HG03354 (cell line): Measurements from ENCODE around the gene RNF4.
"Not testable (repeated sequence)": the region's sequence is repeated elsewhere in the genome, so short reads cannot be mapped to it uniquely, and the experiment has no call there.

Source experiments
- ATAC-seq: cut with Tn5 transposase; IDR thresholded peaks from one replicate; pipeline ENCODE4 v1.9.1; 2021; ENCODE audit warnings: mild to moderate bottlenecking; ENCODE audit not compliant: unreplicated experiment, poor library complexity, severe bottlenecking

Gene RNF4

GRCh38 chr4:2468456-2469191 lies at the start of gene RNF4:
Gene RNF4 (plus strand): TSS chr4:2469106. CDS start chr4:2490494, 21,388 bp downstream.
- peak; percentile 81 for ATAC-seq

DNA sequence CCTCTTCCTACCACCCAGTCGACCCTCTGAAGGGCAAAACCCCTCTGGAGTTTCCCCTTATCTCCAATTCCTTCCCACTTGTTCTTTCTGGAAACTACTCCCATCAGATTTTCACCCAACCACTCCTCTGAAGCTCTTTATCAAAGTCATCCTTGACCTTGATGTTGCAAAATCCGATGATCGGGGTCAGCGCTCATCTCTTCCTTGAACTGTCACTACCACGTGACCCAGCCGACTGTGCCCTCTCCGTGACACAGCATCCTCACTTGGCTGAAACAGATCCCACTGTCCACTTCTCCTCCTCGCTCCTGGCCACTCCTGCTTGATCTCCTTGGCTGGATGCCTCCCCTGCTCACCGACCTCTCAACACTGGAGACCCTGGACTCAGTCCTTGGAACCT lies 49.1 kb upstream of the RNF4 start:
- ATAC-seq: no peak

GRCh38 chr4:2421928-2422327 lies 47.0 kb upstream of the RNF4 start:
- no peak for ATAC-seq

DNA sequence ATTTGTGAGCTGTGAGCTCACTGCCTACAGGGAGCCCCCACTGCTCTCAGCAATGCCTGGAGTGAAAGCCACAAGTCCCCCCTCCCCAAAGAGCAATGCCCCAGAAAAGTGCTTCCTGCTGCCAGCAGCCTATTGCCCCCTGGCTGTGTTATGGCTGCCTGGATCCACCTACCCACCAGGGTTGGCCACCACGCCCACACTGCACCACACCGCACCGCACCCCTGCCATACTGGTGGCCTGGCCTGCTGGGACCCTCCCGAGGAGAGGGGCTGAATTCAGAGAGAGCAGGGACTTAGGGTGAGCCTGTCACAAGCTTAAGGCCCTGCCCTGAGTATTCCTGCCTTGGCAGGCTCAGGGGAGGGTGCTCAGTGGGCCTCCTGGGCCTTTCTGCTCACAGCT lies 45.8 kb upstream of the RNF4 start:
- no peak for ATAC-seq

- no peak for ATAC-seq
Observed at GRCh38 chr4:2423695-2424094, 45.2 kb upstream of the RNF4 start.

- ATAC-seq: no peak
Observed at GRCh38 chr4:2424581-2424980, 44.3 kb upstream of the RNF4 start.

DNA sequence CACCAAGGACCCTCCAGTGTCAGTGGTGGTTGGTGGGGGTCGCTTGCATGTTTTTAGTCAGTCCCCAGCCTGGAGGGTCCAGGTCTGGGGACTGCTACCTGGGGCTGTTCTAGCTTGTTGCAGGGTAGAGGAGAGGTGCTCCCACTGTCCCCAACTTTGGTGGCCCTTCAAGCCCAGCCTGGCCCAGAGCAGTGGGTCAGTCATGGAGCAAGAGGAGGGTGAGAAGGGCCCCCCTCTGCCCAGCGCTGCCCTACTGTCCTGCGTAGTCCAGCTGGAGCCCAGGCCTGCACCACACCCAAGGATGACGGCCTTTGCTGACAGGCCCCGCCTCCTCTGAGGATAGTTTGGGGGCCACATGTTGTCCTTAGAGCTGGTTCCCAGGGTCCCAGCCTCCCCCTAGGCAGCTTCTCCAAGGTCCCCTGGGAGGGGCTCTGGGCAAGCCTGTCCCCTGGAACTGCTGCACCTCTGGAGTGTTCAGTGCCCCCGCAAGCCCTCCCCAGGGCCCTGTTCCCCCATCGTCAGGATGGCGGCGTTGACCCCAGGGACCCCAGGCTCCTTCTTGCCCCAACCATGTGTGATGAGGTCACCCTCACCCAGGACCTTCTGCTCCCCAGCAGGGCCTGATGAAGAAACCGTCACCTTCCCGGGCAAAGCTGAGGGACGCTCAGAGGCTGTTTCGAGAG lies 43.4 kb upstream of the RNF4 start:
- no peak for ATAC-seq

DNA sequence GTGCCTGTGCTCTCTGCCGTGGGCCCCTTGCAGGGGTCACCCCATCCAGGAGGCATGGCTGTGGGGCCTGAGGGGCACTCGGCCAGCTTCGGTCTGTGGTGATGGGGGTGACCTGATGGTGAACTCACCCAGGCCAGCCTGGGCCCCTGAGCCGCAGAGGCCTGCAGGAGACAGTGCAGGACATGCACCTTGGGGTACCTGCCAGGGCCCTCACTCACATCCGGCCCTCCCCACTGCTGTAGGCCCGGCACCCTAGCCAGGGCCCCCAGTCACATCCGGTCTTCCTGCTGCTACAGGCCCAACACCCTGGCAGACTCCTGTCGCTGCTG lies 42.9 kb upstream of the RNF4 start:
- no peak for ATAC-seq

DNA sequence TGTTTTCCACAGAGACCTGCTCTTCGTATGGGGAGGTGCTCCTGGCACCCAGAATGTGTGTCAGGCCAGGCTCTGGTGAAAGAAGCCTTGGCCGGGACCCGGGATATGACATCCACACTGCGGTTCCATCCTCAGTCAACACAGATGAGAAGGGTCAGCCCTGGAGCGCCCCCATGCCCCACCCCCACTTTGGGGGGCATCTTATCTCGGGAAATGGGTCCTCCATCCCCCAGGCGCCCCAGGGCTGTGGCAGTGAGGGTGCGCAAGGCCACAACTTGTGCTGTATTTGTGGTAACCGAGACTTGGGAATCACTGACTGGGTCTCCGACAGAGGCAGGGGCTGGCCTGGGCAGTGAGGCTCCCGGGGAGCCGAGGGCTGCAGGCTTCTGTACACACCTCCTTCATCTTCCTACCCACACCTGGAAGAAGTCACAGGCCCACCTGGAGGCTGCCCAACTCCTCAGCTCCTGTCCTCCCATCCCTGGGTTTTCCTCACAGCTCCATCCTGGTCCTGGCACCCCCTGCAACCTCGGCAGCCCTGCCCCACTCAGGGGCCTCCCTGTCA lies 42.1 kb upstream of the RNF4 start:
- ATAC-seq: no peak

DNA sequence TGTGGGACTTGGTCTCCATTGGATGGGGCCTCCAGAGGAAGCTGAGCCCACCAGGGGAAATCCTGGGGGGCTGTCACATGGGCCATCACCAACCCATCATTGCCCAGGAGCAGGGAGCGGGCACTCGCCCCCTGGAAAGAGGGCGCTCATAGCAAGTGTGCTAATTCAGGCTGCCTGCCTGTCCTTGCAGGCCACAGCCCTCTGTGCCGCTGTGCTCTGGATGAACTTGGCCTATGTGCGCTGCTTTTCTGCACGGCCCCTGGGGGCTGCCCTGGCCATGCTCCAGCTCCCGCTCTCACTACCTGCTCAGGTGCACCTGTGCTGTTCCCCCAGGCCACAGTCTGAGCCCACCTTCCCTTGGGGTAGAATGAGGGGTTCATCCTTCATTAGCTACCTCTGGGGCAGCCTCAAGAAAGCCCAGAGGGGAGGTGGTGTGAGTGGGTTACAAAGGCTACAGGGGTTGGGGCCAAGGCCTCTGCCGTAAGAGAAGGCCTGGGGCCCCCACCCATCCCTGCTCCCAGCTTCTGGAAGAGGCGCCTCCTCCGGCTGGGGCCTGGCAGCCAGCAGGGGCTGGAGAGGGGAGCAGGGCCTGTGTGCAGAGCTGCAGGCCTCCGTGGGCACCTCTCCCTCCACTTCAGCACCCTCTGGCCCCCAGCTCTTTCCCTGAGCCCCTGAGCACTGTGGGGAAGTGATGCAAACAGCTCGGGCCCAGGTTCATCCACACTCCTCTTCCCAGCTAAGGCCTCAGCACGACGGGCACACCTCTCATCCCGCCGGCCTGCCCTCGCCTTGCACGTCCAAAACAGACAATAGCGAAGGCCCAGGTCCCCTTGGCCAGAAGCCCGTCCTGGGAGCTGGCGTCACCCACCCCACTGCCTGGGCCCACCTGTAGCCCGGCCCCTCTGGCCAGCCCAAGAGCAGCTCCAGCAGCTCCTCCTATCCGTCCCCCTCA lies 41.2 kb upstream of the RNF4 start:
- ATAC-seq: no peak

GRCh38 chr4:2428496-2429213 lies 40.3 kb upstream of the RNF4 start:
- ATAC-seq: no peak

DNA sequence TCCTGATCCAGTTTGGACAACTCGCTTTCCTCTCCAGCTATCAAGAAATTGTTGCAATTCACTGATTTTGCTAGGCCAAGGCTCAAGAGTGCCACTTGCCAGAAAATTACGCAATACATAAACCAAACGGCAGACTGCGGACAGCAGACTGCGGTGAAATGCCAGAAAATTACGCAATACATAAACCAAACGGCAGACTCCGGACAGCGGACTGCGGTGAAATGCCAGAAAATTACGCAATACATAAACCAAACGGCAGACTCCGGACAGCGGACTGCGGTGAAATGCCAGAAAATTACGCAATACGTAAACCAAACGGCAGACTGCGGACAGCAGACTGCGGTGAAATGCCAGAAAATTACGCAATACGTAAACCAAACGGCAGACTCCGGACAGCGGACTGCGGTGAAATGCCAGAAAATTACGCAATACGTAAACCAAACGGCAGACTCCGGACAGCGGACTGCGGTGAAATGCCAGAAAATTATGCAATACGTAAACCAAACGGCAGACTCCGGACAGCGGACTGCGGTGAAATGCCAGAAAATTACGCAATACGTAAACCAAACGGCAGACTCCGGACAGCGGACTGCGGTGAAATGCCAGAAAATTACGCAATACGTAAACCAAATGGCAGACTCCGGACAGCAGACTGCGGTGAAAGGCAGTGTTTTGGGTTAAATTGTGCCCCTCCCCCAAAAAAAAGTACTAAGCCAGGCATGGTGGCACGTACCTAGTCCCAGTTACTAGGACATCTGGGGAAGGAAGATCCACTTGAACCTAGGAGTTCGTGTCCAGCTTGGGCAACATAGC lies 38.8 kb upstream of the RNF4 start:
- ATAC-seq: not testable (repeated sequence)

DNA sequence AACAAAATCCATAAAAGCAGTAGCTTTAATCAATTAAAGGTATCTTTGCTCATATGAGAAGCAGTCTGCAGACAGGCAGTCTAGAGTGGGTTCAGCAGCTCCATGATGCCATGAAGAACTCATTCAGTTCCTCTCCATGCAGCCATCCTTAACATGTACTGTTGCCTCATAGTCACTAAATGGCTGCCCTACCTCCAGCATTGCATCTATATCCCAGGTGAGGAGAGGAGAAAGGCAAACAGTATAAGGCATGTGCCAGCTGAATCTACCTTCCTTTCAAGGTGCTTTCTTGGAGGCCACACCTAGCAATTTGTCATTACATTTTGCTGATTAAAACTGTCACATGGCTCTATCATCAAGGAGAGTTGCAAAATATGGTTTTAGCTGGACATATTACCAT lies 36.9 kb upstream of the RNF4 start:
- ATAC-seq: no peak

GRCh38 chr4:2432991-2433530 lies 35.8 kb upstream of the RNF4 start:
- no peak for ATAC-seq

DNA sequence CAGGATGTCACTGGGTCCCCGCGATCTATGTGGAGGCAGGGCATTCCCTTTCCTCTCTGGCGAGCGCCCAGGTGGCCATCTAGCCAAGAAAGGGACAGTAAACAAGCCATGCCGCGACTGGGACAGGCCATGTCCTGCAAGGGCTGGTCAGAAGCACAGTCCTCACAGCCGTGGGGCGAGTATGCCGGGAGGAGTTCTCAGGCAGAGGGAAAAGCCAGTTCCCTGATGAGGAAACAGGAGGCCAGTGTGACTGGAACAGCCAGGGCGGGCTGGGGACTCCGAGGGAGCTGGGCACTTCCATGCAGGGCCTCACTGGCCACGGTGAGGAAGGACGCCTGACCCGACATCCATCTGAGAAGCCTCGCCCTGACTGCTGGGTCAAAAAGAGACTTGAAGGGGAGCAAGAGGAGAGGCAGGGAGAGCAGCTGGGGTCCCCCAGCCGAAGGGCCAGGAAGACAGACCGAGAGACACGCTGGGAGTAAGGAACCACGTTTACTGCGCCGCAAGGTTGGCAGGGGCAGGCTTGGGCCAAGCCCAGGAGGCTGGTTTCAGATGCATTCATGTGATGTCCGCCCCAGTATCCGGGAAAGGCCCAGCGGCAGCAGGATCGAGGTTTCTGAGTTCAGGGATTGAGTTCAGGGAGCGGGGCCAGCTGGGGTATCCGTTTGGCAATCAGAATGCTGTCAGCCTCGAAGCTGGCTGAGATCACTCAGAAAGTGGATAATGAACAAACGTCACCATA lies 35.1 kb upstream of the RNF4 start:
- ATAC-seq: no peak

DNA sequence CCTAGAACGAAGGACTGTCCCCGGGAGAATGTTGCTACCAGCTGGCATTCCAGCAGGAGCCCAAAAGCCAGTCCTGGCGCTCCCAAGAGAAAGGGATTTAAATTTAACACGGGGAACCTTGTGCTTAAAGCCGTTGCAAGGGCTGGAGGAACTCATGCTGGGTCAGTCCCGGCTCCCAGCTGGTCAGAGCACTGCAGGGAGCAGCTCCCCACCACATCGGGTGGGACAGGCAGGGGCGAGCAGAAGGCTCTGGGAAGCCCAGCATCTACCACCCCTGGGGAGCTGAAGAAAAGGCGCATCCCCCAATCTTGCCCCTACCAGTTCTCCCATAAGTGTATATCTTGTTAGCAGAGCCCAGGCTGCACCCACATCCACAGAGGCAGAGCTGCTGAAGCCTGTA lies 34.5 kb upstream of the RNF4 start:
- no peak for ATAC-seq

DNA sequence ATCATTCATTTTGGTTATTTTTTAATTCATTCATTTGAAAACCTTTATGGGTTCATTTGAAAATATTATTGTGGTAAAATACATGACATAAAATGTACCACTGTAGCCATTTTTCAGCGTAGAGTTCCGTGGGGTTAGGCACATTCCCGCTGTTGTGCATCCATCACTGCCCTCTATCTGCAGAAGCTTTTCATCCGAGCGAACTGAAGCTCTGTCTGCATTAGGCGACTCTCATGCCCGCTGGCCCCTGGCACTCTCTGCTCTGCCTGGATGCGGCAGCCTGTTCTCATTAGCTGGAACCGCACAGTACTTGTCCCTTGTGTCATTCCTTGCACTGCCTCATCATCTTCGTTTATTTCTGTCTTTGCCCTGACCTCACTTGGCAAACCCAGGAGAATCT lies 32.6 kb upstream of the RNF4 start:
- no peak for ATAC-seq
